Coronary artery (tissue), 2 donors: ENCODE results near the gene IGFBP7.

Experiments used
- DNase-seq: peaks from one replicate; pipeline ENCODE4 v3.0.0-alpha.2; 2017; ENCODE audit warnings: low spot score
- H3K27ac ChIP-seq, 2 donors: fragments of 200-600 bp; sonication (generic); one replicate each; pipeline ENCODE4 v1.5.1; 2016 to 2019
- H3K4me3 ChIP-seq: fragments of 200-600 bp; sonication (generic); 2 replicates; pipeline ENCODE4 v1.5.1; 2016; ENCODE audit warnings: mild to moderate bottlenecking, moderate library complexity
- CTCF ChIP-seq: fragments of 200-600 bp; sonication (generic); IDR thresholded peaks from one replicate; pipeline ENCODE4 v1.5.1; 2019; ENCODE audit warnings: antibody characterized with exemption

Gene IGFBP7

GRCh38 chr4:57117491-57117890 lies 7.3 kb upstream of the IGFBP7 start:
- no peak for TF ChIP-seq CTCF
- Histone ChIP-seq H3K4me3 (no peak overlapping the region), H3K27ac (peak overlapping the region; percentile 84 to 89)
- DNase-seq: no peak

GRCh38 chr4:57116245-57116644 lies 6.1 kb upstream of the IGFBP7 start:
- no peak for TF ChIP-seq CTCF
- DNase-seq: no peak
- Histone ChIP-seq H3K4me3 (no peak overlapping the region), H3K27ac (peak overlapping the region; percentile 1 to 89)

GRCh38 chr4:57114973-57115372 lies 4.8 kb upstream of the IGFBP7 start:
- Histone ChIP-seq H3K27ac (no peak overlapping the region), H3K4me3 (no peak overlapping the region)
- no peak for DNase-seq
- no peak for TF ChIP-seq CTCF

GRCh38 chr4:57113870-57114269 lies 3.7 kb upstream of the IGFBP7 start:
- Histone ChIP-seq H3K4me3 (no peak overlapping the region), H3K27ac (no peak overlapping the region)
- DNase-seq: no peak
- no peak for TF ChIP-seq CTCF

GRCh38 chr4:57110640-57111511 lies 691 bp upstream of the IGFBP7 start:
- peak; percentile 77 for DNase-seq

GRCh38 chr4:57109411-57109846 lies 756 bp downstream of the IGFBP7 start:
- DNase-seq: no peak
- peak overlapping the region; percentile 98 to 99 for H3K27ac ChIP-seq
- peak overlapping the region; percentile 99 for H3K4me3 ChIP-seq
- no peak for TF ChIP-seq CTCF

More at GRCh38 chr4:57110640-57111511, 691 bp upstream of the IGFBP7 start:
- no peak for TF ChIP-seq CTCF
- Histone ChIP-seq H3K4me3 (peak overlapping the region; percentile 99), H3K27ac (peak overlapping the region; percentile 98 to 99)

- no peak for DNase-seq
- peak overlapping the region; percentile 99 for H3K4me3 ChIP-seq
- peak overlapping the region; percentile 58 to 98 for H3K27ac ChIP-seq
- no peak for TF ChIP-seq CTCF
Observed at GRCh38 chr4:57106181-57106580, 4.0 kb downstream of the IGFBP7 start.
